GM12878 (cell line): ENCODE results near the gene ARHGAP22. TPM values are rescaled to one million over a fixed set of nuclear protein-coding genes. Genes with fewer than 3 reads are reported as not detected.

Source experiments
- ATAC-seq: fragments of 200-7000 bp; cut with Tn5 transposase; 3 replicates; pipeline ENCODE4 v1.9.1; 2020; ENCODE audit warnings: mild to moderate bottlenecking, moderate library complexity
- BruUV-seq: library from RNA; stranded (reverse); fragments of 400-500 nt; replicated peaks from 2 replicates; lab custom pipeline; 2021; lab: Mats Ljungman, UMichigan
- CTCF ChIA-PET: fragments of 300-600 bp; sonication (Branson Sonifier 250); formaldehyde crosslinking; extraction: SDS; loops from one replicate; lab custom pipeline; 2021; ENCODE audit warnings: inconsistent platforms; lab: Yijun Ruan, JAX
- POLR2A ChIA-PET: fragments of 350-600 bp; formaldehyde crosslinking; extraction: SDS; loops from one replicate; lab custom pipeline; 2021; ENCODE audit warnings: inconsistent platforms; lab: Charles Lee
- RAD21 ChIA-PET: fragments of 300-600 bp; sonication (Branson Sonifier 250); formaldehyde crosslinking; loops from one replicate; lab custom pipeline; 2023; ENCODE audit warnings: antibody characterized with exemption; ENCODE audit not compliant: unreplicated experiment; lab: Charles Lee
- SMC1A ChIA-PET: fragments of 300-600 bp; sonication (Branson Sonifier 250); formaldehyde crosslinking; loops from one replicate; lab custom pipeline; 2023; ENCODE audit not compliant: unreplicated experiment, uncharacterized antibody; lab: Charles Lee
- DNase-seq: peaks from one replicate; pipeline ENCODE4 v3.0.0-alpha.2; 2011; ENCODE audit warnings: low read depth, low spot score
- FAIRE-seq: peaks from 3 replicates; lab custom pipeline; 2011; peaks lifted over from hg19 to GRCh38; lab: Jason Lieb, UNC
- H2AFZ ChIP-seq: 2 replicates; pipeline ENCODE4 v1.6.0; 2011; ENCODE audit warnings: low read depth, low read length, control low read depth; ENCODE audit not compliant: control insufficient read depth
- H3K27ac ChIP-seq: 2 replicates; pipeline ENCODE4 v1.5.1; 2011; ENCODE audit warnings: control low read depth; ENCODE audit not compliant: control insufficient read depth, insufficient read depth
- H3K27me3 ChIP-seq, 2 experiments: replicated peaks in 1 of 2; 2 replicates each; pipeline versions ENCODE4 v1.6.0 to v1.6.1; 2011; ENCODE audit warnings: low read length in 1 of 2; ENCODE audit not compliant: control insufficient read depth in 2 of 2, insufficient read depth in 2 of 2
- H3K36me3 ChIP-seq, 2 experiments: 2 replicates each; pipeline ENCODE4 v1.5.1; 2011; ENCODE audit warnings: low read length in 1 of 2; ENCODE audit not compliant: control insufficient read depth in 2 of 2, insufficient read depth in 2 of 2
- H3K4me1 ChIP-seq: 2 replicates; pipeline ENCODE4 v1.6.1; 2011; ENCODE audit warnings: mild to moderate bottlenecking, low read length, moderate library complexity, mixed read lengths; ENCODE audit not compliant: control insufficient read depth, insufficient read depth
- H3K4me2 ChIP-seq: 2 replicates; pipeline ENCODE4 v1.6.0; 2011; ENCODE audit warnings: control low read depth; ENCODE audit not compliant: control insufficient read depth, insufficient read depth
- H3K4me3 ChIP-seq: fragments of 200-600 bp; sonication (generic); 2 replicates; pipeline ENCODE4 v1.5.1; 2016
- H3K79me2 ChIP-seq: 2 replicates; pipeline ENCODE4 v1.6.0; 2011; ENCODE audit warnings: low read length; ENCODE audit not compliant: control insufficient read depth, insufficient read depth
- H3K9ac ChIP-seq: 2 replicates; pipeline ENCODE4 v1.8.0; 2011; ENCODE audit warnings: low read length, control low read depth, mixed read lengths; ENCODE audit not compliant: control insufficient read depth, insufficient read depth
- H3K9me3 ChIP-seq: replicated peaks from 3 replicates; pipeline ENCODE4 v1.5.1; 2011; ENCODE audit warnings: mild to moderate bottlenecking, low read length; ENCODE audit not compliant: control insufficient read depth, insufficient read depth
- H4K20me1 ChIP-seq: 2 replicates; pipeline ENCODE4 v1.6.0; 2011; ENCODE audit not compliant: control insufficient read depth, insufficient read depth
- ASH2L ChIP-seq: fragments of 300-600, 200-600 bp; sonication (generic); IDR thresholded peaks from 2 replicates; pipeline ENCODE4 v1.6.1; 2017; ENCODE audit warnings: low read depth, mild to moderate bottlenecking, borderline replicate concordance
- ATF3 ChIP-seq: IDR thresholded peaks from 2 replicates; pipeline ENCODE4 v1.6.1; 2011; ENCODE audit warnings: low read depth, mild to moderate bottlenecking, low read length, moderate library complexity, borderline replicate concordance; ENCODE audit errors: extremely low read depth
- CBX3 ChIP-seq: fragments of 200-600 bp; sonication (generic); IDR thresholded peaks from 2 replicates; pipeline ENCODE4 v1.6.1; 2016; ENCODE audit warnings: low read depth, borderline replicate concordance
- CEBPB ChIP-seq, 2 experiments: fragments of 150-350 bp in 1 of 2; IDR thresholded peaks; 2 replicates each; pipeline ENCODE4 v1.6.1; 2012 to 2014; ENCODE audit warnings: low read depth in 2 of 2, low read length in 2 of 2, borderline replicate concordance in 1 of 2, inconsistent platforms in 1 of 2
- CREB1 ChIP-seq: IDR thresholded peaks from 2 replicates; pipeline ENCODE4 v1.6.1; 2012; ENCODE audit warnings: low read depth, mild to moderate bottlenecking, inconsistent platforms
- E2F8 ChIP-seq: fragments of 450-650 bp; IDR thresholded peaks from 2 replicates; pipeline ENCODE4 v1.6.1; 2018; ENCODE audit warnings: mild to moderate bottlenecking, low read depth, moderate library complexity; ENCODE audit not compliant: partially characterized antibody
- IRF4 ChIP-seq: IDR thresholded peaks from 2 replicates; pipeline ENCODE4 v1.6.1; 2011; ENCODE audit warnings: low read depth, low read length
- NR2C2 ChIP-seq: IDR thresholded peaks from 2 replicates; pipeline ENCODE4 v1.6.1; 2011; ENCODE audit warnings: borderline replicate concordance, low read depth; ENCODE audit not compliant: control insufficient read depth, insufficient read length
- SMC3 ChIP-seq: IDR thresholded peaks from 2 replicates; pipeline ENCODE4 v1.6.1; 2011; ENCODE audit warnings: low read length, improper control_type of control experiment, borderline replicate concordance
- ZNF24 ChIP-seq: fragments of 450-650 bp; IDR thresholded peaks from 2 replicates; pipeline ENCODE4 v1.6.1; 2017; ENCODE audit warnings: antibody characterized with exemption, mild to moderate bottlenecking
- ZNF274 ChIP-seq: IDR thresholded peaks from one replicate; pipeline ENCODE4 v1.8.0; 2011; ENCODE audit not compliant: insufficient read length, insufficient read depth
- WGBS: methylation state at CpG from one replicate; pipeline ENCODE4 v1.1.6; 2016; ENCODE audit warnings: low lambda C conversion rate; ENCODE audit not compliant: insufficient replicate concordance, insufficient coverage; ENCODE audit errors: missing lambda C conversion rate; 5-methylcytosine and 5-hydroxymethylcytosine counted together
- in situ Hi-C: fragments of 300-500 bp; cut with MboI; formaldehyde crosslinking; loops from 9 replicates; pipeline ENCODE4 v1.14.3; 2018; ENCODE audit warnings: mixed read lengths
- intact Hi-C: fragments of 100-400 bp; cut with micrococcal nuclease; formaldehyde crosslinking; loops from one replicate; pipeline ENCODE4 v1.14.2; 2022; ENCODE audit not compliant: unreplicated experiment
- polyA plus RNA-seq, 11 experiments: library from polyadenylated mRNA; depleted of rRNA in 4 of 11; unstranded in 6 of 11; stranded (reverse) in 5 of 11; fragments of >200 nt; fragmentation: Nextera tagmentation in 4 of 11; fragmentation: Illumina TruSeq in 1 of 11; extraction: Ambion mirVana in 4 of 11; extraction: Trizol in 1 of 11; gene quantifications; 1 replicate in 1 of 11; 2 replicates in 10 of 11; pipeline versions ENCODE4 v1.2.1 to v1.2.3, GENCODE V29; 2011 to 2016; ENCODE audit warnings: inconsistent platforms in 2 of 11, missing spikeins in 2 of 11, low read depth in 1 of 11
- total RNA-seq, 4 experiments: library from RNA; depleted of rRNA in 3 of 4; stranded (reverse); fragments of >200 nt in 3 of 4; fragmentation: Illumina TruSeq in 1 of 4; extraction: Trizol in 1 of 4; gene quantifications; 2 replicates each; pipeline versions ENCODE4 v1.2.1 to v1.2.3, GENCODE V29; 2013 to 2021

ARHGAP22 gene
- total and polyA plus RNA-seq, 10 of the 15 experiments (the other 5 are each of a cell fraction or from before 2014, with no cell fraction given) = 0.07 to 0.61 (median 0.18) TPM; not detected in 5

- Histone ChIP-seq H3K4me3 (no peak overlapping the region), H3K9ac (no peak overlapping the region), H3K4me2 (no peak overlapping the region), H3K9me3 (no peaks in the 10 kb centered on the region; the same call in 2 of the 3 replicates), H3K79me2 (no peaks in the 10 kb centered on the region), H3K27me3 (no peaks in the 10 kb centered on the region), H2AFZ (no peak overlapping the region), H4K20me1 (no peaks in the 10 kb centered on the region), H3K36me3 (no peaks in the 10 kb centered on the region), H3K4me1 (no peaks in the 10 kb centered on the region), H3K27ac (no peak overlapping the region)
- 10% methylated on average over 8 of the region's 8 CpGs for WGBS
- CTCF ChIA-PET = interaction anchor here (0.9 to 2.1 kb wide), 4 partner anchors 9 to 171 kb away, joined by 3 to 16 read pairs (median 4); no protein-coding TSS in a partner anchor
- no peak for DNase-seq
- BruUV-seq = no TSS peak
- FAIRE-seq = no peak
- ATAC-seq = peak; percentile 52
- POLR2A ChIA-PET = interaction anchor here (0.7 kb wide), 1 partner anchor 563 kb away, joined by 3 read pairs; no protein-coding TSS in a partner anchor
- RAD21 ChIA-PET = interaction anchor here (0.7 to 2.1 kb wide), 3 partner anchors 16 to 122 kb away, joined by 3 to 7 read pairs (median 3); no protein-coding TSS in a partner anchor
- intact Hi-C loops = no loop called here
- in situ Hi-C loops = no loop called here
- SMC1A ChIA-PET = interaction anchor here (1.9 kb wide), 1 partner anchor 15 kb away, joined by 6 read pairs; no protein-coding TSS in a partner anchor
- TF ChIP-seq ZNF274 = no peak
- no peak for TF ChIP-seq SMC3
- TF ChIP-seq ZNF24 = no peak
- TF ChIP-seq ASH2L = no peak
- no peak for TF ChIP-seq CEBPB (IDR thresholded peaks at IDR 0.05; ENCODE audit: borderline replicate concordance in 1 of 2, low read depth in 2 of 2, low read length in 2 of 2)
- TF ChIP-seq NR2C2 = no peak
- TF ChIP-seq IRF4 = no peak
- TF ChIP-seq ATF3 = no peak
- no peak for TF ChIP-seq E2F8
- TF ChIP-seq CBX3 = no peak
- TF ChIP-seq CREB1 = no peak
Observed at GRCh38 chr10:48533951-48534720, 70.7 kb downstream of the ARHGAP22 start.
